GM21515 (cell line): ENCODE measurements around the gene AVPR2.

Experiments used
- ATAC-seq: cut with Tn5 transposase; IDR thresholded peaks from one replicate; pipeline ENCODE4 v1.9.1; 2021; ENCODE audit not compliant: unreplicated experiment

The AVPR2 gene

GRCh38 chrX:153903991-153904957, at the start of gene AVPR2:
TSS of gene AVPR2 (plus strand) at chrX:153904673. CDS start at chrX:153905146, 473 bp downstream.
- no peak for ATAC-seq

DNA sequence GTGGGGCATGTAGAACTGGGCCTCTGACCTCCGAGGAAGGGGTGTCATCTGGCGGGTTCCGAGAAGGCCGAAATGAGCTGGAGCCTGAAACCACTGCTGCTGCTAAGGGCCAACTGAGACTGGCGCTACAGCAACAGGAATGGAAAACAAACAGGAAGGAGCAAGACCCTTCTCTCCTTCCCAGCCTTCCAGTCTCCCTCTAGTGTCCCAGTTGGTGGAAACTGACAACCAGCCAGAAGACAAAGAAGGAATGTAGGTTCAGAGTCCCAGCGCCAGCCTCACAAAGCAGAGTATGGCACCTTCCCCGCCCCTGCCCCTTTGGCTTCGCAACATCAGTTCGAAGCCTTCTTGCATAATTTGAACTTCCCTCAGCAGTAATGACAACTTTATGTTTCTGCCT, 49.8 kb upstream of the AVPR2 start:
- ATAC-seq = no peak

- ATAC-seq = no peak
These were observed 47.0 kb upstream of the AVPR2 start for GRCh38 chrX:153857348-153857903.

DNA sequence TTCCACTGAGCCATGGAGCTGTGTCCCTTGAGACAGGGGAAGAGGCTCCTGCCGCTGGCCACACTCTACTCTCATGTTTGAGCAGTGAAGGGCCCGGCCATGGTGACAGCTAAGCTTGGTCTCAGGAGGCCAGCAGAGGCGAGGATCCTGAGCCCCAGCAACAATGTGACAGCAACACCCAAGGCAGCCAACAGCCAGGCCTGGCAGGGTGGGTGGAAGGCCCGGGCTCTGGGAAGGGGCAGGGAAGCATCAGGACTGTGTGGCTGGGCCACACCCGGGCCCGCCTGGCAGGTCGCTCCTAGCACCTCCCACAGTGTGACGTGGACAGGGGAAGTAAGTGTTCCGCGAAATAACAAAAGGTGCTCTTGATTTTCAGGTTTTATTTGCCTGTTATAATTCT, 43.3 kb upstream of the AVPR2 start:
- no peak for ATAC-seq

DNA sequence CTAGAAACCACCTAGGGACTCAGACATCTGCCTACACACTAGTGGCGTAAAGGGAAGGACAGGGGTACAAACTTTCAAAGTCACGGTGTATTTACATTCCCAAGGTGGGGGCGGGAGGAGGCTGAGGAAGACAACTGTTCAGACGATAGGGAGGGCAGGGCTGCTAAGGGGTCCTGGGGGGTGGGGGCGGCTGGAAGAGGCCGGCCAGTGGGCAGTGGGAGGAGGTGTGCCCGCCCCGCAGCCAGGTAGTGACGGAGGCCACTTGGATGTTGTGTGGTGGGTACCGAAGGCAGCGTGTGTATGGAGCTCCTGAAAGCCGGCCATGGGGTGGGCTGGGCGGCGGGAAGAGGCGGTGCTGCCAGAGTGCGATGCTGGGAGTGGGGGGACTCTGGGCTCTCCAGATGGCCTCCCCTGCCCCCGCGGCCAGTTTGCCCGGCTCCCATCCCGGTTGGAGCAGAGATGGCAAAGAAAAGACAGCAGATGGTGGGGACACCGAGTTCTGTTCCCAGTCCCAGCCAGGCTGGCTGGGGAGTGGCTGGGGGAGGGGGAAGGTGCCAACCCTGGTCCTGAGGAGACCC, 42.7 kb upstream of the AVPR2 start:
- no peak for ATAC-seq

- no peak for ATAC-seq
These were observed 41.9 kb upstream of the AVPR2 start for GRCh38 chrX:153862369-153863250.

DNA sequence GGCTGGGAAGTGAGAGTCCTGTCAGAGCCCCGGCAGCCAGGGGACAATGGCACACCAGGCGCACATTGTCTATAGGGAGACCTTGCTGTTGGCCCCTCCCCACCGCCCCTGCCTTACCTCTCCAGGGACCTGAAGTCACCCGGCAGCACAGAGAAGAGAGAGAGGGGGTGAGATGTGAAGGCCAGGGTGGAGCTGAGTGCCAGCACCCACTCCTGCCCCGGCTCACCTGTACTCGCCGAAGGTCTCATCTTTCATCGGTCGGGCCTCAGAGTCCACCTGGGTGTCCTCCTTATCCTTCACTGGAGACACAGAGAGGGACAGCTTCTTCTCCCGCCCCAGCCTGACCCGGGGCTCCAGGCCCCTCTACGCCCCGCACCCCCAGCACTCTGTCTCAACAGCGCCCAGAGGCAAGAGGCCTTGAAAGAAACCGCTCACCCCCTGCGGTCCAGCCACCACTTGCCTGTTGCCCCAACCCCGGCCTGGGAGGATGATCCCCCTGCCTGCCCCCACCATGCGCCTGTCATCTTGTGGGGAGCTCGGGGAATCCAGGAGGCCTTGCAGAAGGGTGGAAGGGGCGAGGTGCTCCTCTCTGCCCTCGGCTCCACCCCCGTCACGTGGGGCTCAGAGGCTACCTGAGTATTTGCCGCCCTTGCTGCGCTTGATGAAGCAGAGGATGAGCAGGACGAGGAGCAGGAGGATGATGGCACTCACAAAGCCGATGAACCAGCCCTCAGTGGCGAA, 41.1 kb upstream of the AVPR2 start:
- no peak for ATAC-seq

GRCh38 chrX:153864101-153864500, 40.4 kb upstream of the AVPR2 start:
- no peak for ATAC-seq

- ATAC-seq = no peak
These were observed 39.7 kb upstream of the AVPR2 start for GRCh38 chrX:153864561-153865320.

- ATAC-seq = no peak
These were observed 39.2 kb upstream of the AVPR2 start for GRCh38 chrX:153865321-153865580.

DNA sequence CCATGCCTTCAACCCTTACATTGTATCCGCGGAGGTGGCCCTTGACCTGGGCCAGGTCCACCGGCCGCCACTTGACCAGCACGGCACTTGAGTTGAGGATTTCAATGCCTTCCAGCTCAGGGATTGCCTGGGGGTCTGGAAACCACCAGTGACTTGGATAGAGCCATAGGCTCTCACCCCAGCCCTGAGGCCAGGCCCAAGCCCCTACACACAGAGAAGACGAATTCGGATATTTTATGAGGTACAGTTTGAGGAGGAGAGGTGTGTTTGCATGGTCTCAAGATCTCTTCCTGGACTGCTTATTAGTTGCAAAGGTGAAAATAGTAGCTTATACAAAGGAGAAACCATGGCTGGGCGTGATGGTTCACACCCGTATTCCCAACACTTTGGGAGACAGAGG, 38.8 kb upstream of the AVPR2 start:
- ATAC-seq = no peak

DNA sequence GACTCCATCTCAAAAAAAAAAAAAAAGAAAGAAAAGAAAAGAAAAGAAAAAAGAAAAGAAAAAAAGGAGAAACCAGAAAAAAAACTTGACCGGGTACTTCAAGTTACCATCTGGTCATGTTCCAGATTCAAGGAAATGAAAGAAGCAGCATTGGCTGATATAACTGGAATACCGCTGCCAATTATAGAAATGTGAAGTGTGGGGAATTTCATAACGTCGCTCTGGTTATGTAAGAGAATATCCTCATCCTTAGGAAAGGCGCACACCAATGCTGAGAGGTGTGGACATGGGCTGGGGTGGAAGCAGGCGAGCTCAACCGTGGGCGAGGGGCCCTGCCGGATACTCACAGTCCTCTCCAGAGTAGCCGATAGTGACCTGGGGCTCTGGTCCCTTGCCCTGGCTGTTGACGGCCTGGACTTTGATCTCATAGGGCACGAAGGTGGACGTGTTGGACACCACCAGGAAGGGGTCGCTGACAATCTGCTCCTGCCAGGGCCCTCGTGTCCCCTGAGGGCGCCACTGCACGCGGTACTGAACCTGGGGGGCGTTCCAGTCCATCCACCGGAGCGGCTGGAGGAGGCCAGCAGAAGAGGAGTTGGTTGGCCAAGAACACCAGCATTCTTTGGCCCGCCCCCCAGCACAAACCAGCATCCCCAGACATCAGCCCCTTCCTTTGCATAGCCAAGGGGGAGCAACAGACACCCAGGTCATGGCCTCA, 38.0 kb upstream of the AVPR2 start:
- ATAC-seq = no peak

DNA sequence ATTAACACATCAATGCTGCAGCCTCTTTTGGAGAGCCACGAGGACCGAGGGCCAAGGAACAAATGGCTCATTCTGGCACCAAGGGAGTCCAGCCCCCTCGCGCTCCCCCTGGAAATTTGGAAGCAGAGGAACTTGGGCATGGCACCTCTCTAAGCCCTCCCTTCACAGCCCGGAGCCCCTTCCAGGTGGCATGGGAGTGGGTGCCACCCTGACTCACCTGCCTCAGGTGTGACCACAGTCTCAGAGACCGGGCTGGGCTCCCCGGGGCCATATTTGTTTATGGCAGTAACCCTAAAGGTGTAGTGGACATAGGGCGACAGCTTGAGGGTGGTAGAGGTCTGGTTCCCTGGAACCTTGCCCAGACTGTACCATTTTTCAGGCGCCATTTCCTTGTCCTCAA, 37.3 kb upstream of the AVPR2 start:
- no peak for ATAC-seq

DNA sequence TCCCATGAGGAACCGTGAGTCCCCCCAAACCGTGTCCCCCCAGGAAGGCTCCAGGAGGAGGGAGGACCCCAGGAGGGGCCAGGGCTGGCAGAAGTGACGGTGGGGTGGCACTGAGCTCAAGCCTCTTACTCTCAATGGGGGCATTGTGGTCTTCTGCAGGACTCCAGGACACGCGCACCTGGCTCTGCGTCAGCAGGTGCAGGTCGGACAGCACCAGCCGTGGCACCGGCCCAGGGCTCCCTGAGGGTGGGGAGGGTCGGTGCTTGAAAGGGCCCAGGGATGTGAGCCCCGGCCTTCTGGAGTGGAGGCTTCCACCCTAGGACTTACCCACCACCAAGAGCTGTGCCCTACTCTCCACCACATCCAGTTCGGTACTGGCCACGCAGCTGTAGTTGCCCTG, 36.8 kb upstream of the AVPR2 start:
- ATAC-seq = no peak

DNA sequence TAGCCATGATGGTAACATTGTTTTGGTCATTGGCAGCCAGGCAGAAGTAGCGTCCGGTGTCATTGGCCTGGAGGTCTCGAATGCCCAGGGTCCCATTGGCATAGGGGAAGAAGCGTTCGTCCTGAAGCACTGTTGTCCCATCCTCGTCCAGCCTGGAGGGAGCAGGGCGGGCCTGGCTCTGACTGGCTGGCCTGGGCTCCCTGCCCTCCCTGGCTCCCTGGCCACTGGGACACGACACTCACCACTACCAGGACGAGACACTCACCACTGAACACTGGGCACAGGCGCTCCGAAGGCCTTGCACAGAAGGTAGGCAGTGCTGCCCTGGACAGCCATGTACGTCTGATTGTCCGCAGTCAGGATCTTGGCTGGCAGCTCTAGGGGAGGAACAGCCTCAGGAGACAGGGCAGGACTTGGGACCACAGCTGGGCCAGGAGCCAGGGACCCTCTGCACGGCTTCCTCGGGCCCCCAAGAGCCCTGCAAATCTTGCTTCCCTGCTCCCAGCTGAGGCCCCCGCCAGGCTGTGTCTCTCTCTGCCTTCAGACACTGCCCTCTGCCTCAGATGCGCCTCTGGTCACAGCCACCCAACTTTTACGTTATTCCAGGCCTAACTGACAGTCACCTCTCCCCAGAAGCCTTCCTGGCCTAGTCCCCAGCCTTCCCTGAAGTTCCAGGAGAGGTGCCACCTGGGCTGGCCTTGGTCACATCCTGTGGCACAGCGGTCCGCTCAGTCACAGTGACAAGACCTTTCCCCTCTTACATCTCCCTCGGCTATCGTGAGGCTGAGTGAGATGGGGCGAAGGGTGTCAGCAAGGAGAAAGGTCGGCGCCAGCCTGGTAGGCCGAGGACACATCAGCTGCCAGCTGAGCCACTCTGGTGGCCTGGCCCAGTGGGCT, 35.6 kb upstream of the AVPR2 start:
- no peak for ATAC-seq

- no peak for ATAC-seq
These were observed 34.8 kb upstream of the AVPR2 start for GRCh38 chrX:153869473-153870287.

- ATAC-seq = no peak
These were observed 34.2 kb upstream of the AVPR2 start for GRCh38 chrX:153870288-153870690.
